ENCODE data around the gene KRT222.
A peak's percentile ranks its signal among the peaks of the same experiment; 100 is the strongest.

KRT222 gene

DNA sequence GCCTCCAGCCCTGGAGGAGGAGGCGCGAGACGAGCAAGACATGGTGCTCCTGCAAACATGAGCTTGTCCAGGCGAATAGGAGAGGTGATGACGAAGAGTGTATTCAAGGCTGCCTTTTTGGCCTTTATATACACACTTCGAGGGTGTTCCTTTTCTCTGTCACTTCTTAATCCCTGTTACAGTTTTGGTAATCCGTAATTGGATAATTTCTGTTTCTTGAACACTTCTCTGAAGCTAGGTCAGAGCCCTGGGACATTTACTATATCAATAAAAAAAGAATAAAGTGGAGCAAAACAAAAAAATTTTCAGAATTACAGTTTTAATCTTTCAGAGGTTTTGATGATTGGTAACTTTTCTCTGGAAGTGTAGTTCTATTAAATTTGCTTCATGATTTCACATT lies 38.7 kb upstream of the KRT222 start, which contains the start of gene KRT24:
Gene KRT24, minus strand, starts transcription at position 101 of the 400 bp plus-strand sequence. Its CDS starts 59 bp downstream, at position 42.
- TF ChIP-seq BACH2 (CRISPR knock-in tag; IDR thresholded peaks at IDR 0.05; ENCODE audit: borderline replicate concordance) = no peak
- TF ChIP-seq RARB (CRISPR knock-in tag; IDR thresholded peaks at IDR 0.05) = no peak
- TF ChIP-seq GLIS3 (CRISPR knock-in tag; IDR thresholded peaks at IDR 0.05) = no peak
- TF ChIP-seq CSDC2 (CRISPR knock-in tag; IDR thresholded peaks at IDR 0.05) = no peak
- TF ChIP-seq, protein P1, sequence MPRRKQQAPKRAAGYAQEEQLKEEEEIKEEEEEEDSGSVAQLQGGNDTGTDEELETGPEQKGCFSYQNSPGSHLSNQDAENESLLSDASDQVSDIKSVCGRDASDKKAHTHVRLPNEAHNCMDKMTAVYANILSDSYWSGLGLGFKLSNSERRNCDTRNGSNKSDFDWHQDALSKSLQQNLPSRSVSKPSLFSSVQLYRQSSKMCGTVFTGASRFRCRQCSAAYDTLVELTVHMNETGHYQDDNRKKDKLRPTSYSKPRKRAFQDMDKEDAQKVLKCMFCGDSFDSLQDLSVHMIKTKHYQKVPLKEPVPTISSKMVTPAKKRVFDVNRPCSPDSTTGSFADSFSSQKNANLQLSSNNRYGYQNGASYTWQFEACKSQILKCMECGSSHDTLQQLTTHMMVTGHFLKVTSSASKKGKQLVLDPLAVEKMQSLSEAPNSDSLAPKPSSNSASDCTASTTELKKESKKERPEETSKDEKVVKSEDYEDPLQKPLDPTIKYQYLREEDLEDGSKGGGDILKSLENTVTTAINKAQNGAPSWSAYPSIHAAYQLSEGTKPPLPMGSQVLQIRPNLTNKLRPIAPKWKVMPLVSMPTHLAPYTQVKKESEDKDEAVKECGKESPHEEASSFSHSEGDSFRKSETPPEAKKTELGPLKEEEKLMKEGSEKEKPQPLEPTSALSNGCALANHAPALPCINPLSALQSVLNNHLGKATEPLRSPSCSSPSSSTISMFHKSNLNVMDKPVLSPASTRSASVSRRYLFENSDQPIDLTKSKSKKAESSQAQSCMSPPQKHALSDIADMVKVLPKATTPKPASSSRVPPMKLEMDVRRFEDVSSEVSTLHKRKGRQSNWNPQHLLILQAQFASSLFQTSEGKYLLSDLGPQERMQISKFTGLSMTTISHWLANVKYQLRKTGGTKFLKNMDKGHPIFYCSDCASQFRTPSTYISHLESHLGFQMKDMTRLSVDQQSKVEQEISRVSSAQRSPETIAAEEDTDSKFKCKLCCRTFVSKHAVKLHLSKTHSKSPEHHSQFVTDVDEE (CRISPR knock-in tag; IDR thresholded peaks at IDR 0.05) = no peak
- TF ChIP-seq PPARA (CRISPR knock-in tag; IDR thresholded peaks at IDR 0.05; ENCODE audit: borderline replicate concordance) = no peak
- TF ChIP-seq, protein P2, sequence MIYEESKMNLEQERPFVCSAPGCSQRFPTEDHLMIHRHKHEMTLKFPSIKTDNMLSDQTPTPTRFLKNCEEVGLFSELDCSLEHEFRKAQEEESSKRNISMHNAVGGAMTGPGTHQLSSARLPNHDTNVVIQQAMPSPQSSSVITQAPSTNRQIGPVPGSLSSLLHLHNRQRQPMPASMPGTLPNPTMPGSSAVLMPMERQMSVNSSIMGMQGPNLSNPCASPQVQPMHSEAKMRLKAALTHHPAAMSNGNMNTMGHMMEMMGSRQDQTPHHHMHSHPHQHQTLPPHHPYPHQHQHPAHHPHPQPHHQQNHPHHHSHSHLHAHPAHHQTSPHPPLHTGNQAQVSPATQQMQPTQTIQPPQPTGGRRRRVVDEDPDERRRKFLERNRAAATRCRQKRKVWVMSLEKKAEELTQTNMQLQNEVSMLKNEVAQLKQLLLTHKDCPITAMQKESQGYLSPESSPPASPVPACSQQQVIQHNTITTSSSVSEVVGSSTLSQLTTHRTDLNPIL (CRISPR knock-in tag; IDR thresholded peaks at IDR 0.05; ENCODE audit: low read depth) = no peak
- no peak for ATAC-seq

DNA sequence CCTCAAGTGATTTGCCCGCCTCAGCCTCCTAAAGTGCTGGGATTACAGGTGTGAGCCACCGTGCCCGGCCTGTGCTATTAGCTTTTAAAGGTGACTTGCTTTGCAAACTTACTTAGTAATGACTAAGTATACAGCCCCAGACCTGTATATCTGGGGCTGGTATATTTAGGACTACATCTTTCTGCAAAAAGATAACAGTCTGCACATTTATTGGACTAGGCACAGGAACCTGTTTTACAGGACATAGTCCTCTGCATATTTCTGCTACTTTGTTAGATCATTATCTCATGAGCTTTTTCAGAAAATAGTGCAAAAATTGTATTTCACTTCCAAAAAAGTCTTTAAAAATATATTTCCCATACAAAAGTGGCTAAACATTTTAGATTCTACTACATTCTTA lies 37.3 kb upstream of the KRT222 start:
- TF ChIP-seq TCF4 (CRISPR knock-in tag; IDR thresholded peaks at IDR 0.05; ENCODE audit: borderline replicate concordance) (no peak), ZFP3 (CRISPR knock-in tag; IDR thresholded peaks at IDR 0.05) (no peak), ZNF565 (CRISPR knock-in tag; conservative IDR thresholded peaks at IDR 0.05; ENCODE audit: low read depth) (no peak), PPARA (CRISPR knock-in tag; IDR thresholded peaks at IDR 0.05; ENCODE audit: borderline replicate concordance) (no peak), GLIS3 (CRISPR knock-in tag; IDR thresholded peaks at IDR 0.05) (no peak), CSDC2 (CRISPR knock-in tag; IDR thresholded peaks at IDR 0.05) (no peak)
- ATAC-seq = no peak

DNA sequence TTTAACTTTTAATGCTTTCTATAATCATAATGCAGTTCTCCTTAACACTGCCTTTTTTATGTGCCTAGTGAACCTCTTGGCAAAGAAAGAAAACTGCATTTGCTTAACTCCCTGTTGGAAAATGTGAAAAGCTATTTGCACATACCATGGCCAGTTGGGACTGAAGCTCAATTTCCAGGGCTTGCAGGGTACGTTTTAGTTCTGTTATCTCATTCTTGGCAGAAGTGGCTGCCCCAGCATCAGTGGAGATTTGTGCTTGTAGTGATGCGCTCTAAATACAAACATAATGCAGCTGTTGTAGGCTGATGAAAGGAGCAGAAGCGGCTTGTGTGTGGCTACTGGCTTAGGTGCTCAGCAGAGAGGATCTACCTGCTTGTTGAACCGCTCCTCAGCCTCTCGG lies 34.9 kb upstream of the KRT222 start:
- TF ChIP-seq RARB (CRISPR knock-in tag; IDR thresholded peaks at IDR 0.05) = no peak
- TF ChIP-seq, protein P3, sequence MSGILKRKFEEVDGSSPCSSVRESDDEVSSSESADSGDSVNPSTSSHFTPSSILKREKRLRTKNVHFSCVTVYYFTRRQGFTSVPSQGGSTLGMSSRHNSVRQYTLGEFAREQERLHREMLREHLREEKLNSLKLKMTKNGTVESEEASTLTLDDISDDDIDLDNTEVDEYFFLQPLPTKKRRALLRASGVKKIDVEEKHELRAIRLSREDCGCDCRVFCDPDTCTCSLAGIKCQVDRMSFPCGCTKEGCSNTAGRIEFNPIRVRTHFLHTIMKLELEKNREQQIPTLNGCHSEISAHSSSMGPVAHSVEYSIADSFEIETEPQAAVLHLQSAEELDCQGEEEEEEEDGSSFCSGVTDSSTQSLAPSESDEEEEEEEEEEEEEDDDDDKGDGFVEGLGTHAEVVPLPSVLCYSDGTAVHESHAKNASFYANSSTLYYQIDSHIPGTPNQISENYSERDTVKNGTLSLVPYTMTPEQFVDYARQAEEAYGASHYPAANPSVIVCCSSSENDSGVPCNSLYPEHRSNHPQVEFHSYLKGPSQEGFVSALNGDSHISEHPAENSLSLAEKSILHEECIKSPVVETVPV (CRISPR knock-in tag; IDR thresholded peaks at IDR 0.05) = no peak
- no peak for TF ChIP-seq ZFP30 (CRISPR knock-in tag; IDR thresholded peaks at IDR 0.05)
- TF ChIP-seq ZNF565 (CRISPR knock-in tag; conservative IDR thresholded peaks at IDR 0.05; ENCODE audit: low read depth) = no peak
- ATAC-seq = peak; percentile 25; the same call in 1 of the 3 replicates

DNA sequence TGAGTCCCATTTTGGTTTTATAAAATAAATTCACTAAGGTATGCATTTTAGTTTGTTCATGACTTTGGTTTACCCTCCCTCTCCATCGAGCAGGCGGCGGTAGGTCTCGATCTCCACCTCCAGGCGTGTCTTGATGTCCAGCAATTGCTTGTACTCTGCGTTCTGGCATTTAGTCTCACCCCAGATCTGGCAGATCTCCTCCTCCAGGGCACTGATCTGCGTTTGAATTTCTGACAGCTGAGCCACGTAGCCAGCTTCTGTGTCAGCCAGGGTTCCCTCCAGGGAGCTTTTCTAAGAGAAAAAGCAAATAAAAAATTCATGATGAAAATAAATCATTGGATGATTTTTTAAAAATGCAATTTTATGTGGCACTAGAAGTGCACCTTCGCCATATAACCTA lies 34.4 kb upstream of the KRT222 start:
- TF ChIP-seq RARB (CRISPR knock-in tag; IDR thresholded peaks at IDR 0.05) = no peak
- TF ChIP-seq ZC3H10 (CRISPR knock-in tag; IDR thresholded peaks at IDR 0.05) = no peak
- TF ChIP-seq, protein P1 (CRISPR knock-in tag; IDR thresholded peaks at IDR 0.05) = no peak
- no peak for TF ChIP-seq BACH2 (CRISPR knock-in tag; IDR thresholded peaks at IDR 0.05; ENCODE audit: borderline replicate concordance)
- TF ChIP-seq, protein P2 (CRISPR knock-in tag; IDR thresholded peaks at IDR 0.05; ENCODE audit: low read depth) = no peak
- TF ChIP-seq, protein P4, sequence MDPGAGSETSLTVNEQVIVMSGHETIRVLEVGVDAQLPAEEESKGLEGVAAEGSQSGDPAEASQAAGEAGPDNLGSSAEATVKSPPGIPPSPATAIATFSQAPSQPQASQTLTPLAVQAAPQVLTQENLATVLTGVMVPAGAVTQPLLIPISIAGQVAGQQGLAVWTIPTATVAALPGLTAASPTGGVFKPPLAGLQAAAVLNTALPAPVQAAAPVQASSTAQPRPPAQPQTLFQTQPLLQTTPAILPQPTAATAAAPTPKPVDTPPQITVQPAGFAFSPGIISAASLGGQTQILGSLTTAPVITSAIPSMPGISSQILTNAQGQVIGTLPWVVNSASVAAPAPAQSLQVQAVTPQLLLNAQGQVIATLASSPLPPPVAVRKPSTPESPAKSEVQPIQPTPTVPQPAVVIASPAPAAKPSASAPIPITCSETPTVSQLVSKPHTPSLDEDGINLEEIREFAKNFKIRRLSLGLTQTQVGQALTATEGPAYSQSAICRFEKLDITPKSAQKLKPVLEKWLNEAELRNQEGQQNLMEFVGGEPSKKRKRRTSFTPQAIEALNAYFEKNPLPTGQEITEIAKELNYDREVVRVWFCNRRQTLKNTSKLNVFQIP (CRISPR knock-in tag; IDR thresholded peaks at IDR 0.05; ENCODE audit: borderline replicate concordance, low read depth) = no peak
- TF ChIP-seq PPARA (CRISPR knock-in tag; IDR thresholded peaks at IDR 0.05; ENCODE audit: borderline replicate concordance) = no peak
- TF ChIP-seq TOX (CRISPR knock-in tag; IDR thresholded peaks at IDR 0.05; ENCODE audit: borderline replicate concordance) = no peak
- TF ChIP-seq ZNF70 (CRISPR knock-in tag; IDR thresholded peaks at IDR 0.05) = no peak
- TF ChIP-seq ZFP30 (CRISPR knock-in tag; IDR thresholded peaks at IDR 0.05) = no peak
- no peak for TF ChIP-seq GLIS3 (CRISPR knock-in tag; IDR thresholded peaks at IDR 0.05)
- no peak for TF ChIP-seq ZNF565 (CRISPR knock-in tag; conservative IDR thresholded peaks at IDR 0.05; ENCODE audit: low read depth)
- TF ChIP-seq, protein P3 (CRISPR knock-in tag; IDR thresholded peaks at IDR 0.05) = no peak
- TF ChIP-seq ARNTL (CRISPR knock-in tag; IDR thresholded peaks at IDR 0.05; ENCODE audit: borderline replicate concordance, low read depth) = no peak
- TF ChIP-seq, protein P5, sequence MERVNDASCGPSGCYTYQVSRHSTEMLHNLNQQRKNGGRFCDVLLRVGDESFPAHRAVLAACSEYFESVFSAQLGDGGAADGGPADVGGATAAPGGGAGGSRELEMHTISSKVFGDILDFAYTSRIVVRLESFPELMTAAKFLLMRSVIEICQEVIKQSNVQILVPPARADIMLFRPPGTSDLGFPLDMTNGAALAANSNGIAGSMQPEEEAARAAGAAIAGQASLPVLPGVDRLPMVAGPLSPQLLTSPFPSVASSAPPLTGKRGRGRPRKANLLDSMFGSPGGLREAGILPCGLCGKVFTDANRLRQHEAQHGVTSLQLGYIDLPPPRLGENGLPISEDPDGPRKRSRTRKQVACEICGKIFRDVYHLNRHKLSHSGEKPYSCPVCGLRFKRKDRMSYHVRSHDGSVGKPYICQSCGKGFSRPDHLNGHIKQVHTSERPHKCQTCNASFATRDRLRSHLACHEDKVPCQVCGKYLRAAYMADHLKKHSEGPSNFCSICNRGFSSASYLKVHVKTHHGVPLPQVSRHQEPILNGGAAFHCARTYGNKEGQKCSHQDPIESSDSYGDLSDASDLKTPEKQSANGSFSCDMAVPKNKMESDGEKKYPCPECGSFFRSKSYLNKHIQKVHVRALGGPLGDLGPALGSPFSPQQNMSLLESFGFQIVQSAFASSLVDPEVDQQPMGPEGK (CRISPR knock-in tag; IDR thresholded peaks at IDR 0.05; ENCODE audit: borderline replicate concordance) = no peak
- TF ChIP-seq ZFP3 (CRISPR knock-in tag; IDR thresholded peaks at IDR 0.05) = no peak
- no peak for TF ChIP-seq TCF4 (CRISPR knock-in tag; IDR thresholded peaks at IDR 0.05; ENCODE audit: borderline replicate concordance)
- no peak for ATAC-seq
